Stimulated activated CD8-positive, alpha-beta memory T cell treated with anti-CD3 and anti-CD28 coated beads, Interleukin-12 subunit alpha, Interleukin-12 subunit beta, amount 100 ng/mL, for 4 hours (primary cell): ENCODE measurements around the gene RIPOR2.
"Not testable (repeated sequence)": the region's sequence is repeated elsewhere in the genome, so short reads cannot be mapped to it uniquely, and the experiment has no call there.

Experiments
- DNase-seq: peaks from one replicate; pipeline ENCODE4 v3.0.0-alpha.2; 2020; ENCODE audit warnings: low read depth

The RIPOR2 gene

GRCh38 chr6:24957199-24957598, 21.4 kb upstream of the RIPOR2 start:
- DNase-seq, result no peak

GRCh38 chr6:24953726-24954125, 18.0 kb upstream of the RIPOR2 start:
- no peak for DNase-seq

GRCh38 chr6:24951811-24952299, 16.1 kb upstream of the RIPOR2 start:
- DNase-seq, result no peak

GRCh38 chr6:24950218-24950941, 14.6 kb upstream of the RIPOR2 start:
- no peak for DNase-seq

- no peak for DNase-seq
Measured at GRCh38 chr6:24949020-24949569, 13.3 kb upstream of the RIPOR2 start.

GRCh38 chr6:24948261-24948660, 12.5 kb upstream of the RIPOR2 start:
- DNase-seq, result not testable (repeated sequence)

GRCh38 chr6:24947636-24948035, 11.9 kb upstream of the RIPOR2 start:
- DNase-seq, result no peak

- DNase-seq, result no peak
Measured at GRCh38 chr6:24945054-24945453, 9.3 kb upstream of the RIPOR2 start.

GRCh38 chr6:24943774-24944173, 8.0 kb upstream of the RIPOR2 start:
- DNase-seq, result no peak

GRCh38 chr6:24940311-24940917, 4.7 kb upstream of the RIPOR2 start:
- no peak for DNase-seq

- no peak for DNase-seq
Measured at GRCh38 chr6:24936641-24937317, 1.0 kb upstream of the RIPOR2 start.

GRCh38 chr6:24933868-24934401, 1.8 kb downstream of the RIPOR2 start:
- DNase-seq, result no peak

GRCh38 chr6:24933266-24933665, 2.5 kb downstream of the RIPOR2 start:
- no peak for DNase-seq

GRCh38 chr6:24932832-24933231, 2.9 kb downstream of the RIPOR2 start:
- no peak for DNase-seq

GRCh38 chr6:24931718-24932691, 3.8 kb downstream of the RIPOR2 start:
- no peak for DNase-seq

- DNase-seq, result no peak
Measured at GRCh38 chr6:24931296-24931695, 4.5 kb downstream of the RIPOR2 start.

- DNase-seq, result no peak
Measured at GRCh38 chr6:24930431-24930871, 5.3 kb downstream of the RIPOR2 start.

GRCh38 chr6:24929242-24929641, 6.5 kb downstream of the RIPOR2 start:
- DNase-seq, result no peak

GRCh38 chr6:24927985-24928745, 7.6 kb downstream of the RIPOR2 start:
- DNase-seq, result no peak

- DNase-seq, result no peak
Measured at GRCh38 chr6:24927277-24927955, 8.3 kb downstream of the RIPOR2 start.
